ENCODE measurements around the gene DRG2. TPM values are rescaled to one million over a fixed set of nuclear protein-coding genes. Genes with fewer than 3 reads are reported as not detected.
A peak's percentile ranks its signal among the peaks of the same experiment; 100 is the strongest.

Gene DRG2
- 10 to 100 TPM; 18.2 to 27.7 TPM for total RNA-seq

- Histone ChIP-seq H3K27me3 (no peaks in the 10 kb centered on the region), H3K27ac (peak within 1 kb of the TSS; percentile 71 to 84), H3K4me1 (peaks cover 0 to 21% of the 10 kb centered on the region in 2 donors), H3K9me3 (no peaks in the 10 kb centered on the region), H3K4me3 (peak within 1 kb of the TSS; percentile 76 to 83), H3K36me3 (no peaks in the 10 kb centered on the region)
- peak; percentile 94 for DNase-seq (ENCODE audit: low spot score)
- TF ChIP-seq CTCF (IDR thresholded peaks at IDR 0.05): peak in 1 of 2 donors; percentile 50
Measured at GRCh38 chr17:18087610-18088491, at the start of gene DRG2. TSS of gene DRG2 (plus strand) at chr17:18087948. CDS start at chr17:18088024, 76 bp downstream.

DNA sequence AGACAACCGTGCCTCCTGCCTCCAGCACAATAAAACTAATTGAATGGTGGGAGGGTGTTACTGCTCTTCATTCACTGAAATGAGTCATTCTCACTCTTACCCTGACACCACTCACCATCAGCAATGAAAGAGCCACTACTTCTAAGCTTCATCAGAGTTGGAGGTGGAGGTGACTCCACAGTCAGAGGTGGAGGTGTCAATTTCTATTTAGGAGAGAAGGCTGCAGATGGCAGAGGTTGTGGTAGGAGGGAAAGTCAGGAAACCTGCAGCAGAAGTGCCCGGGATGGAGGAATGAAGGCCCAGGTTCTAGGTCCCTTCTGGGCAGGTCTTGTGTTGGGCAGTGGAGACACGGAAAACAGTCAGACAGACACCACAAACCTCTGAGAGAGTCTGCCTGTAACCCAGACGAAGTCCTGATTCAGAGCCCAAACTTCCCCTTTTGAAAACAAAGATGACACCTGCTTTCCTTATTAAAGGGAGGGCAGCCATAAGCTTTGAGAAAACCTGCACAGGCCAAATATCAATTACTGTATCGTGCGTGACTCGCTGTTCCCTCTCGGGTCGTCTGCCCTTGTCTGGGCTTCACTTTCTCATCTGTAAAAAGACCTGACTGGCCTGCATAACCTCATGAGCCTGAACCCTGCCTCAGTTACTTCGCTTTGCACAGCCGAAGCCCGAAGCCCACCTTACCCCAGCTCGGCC, 49.4 kb upstream of the DRG2 start:
- Histone ChIP-seq H3K4me1 (peaks cover 0 to 44% of the 10 kb centered on the region in 2 donors), H3K27ac (peak overlapping the region; percentile 88 to 89), H3K9me3 (no peaks in the 10 kb centered on the region), H3K36me3 (no peaks in the 10 kb centered on the region), H3K27me3 (no peaks in the 10 kb centered on the region), H3K4me3 (peak overlapping the region; percentile 80 to 83)
- DNase-seq (ENCODE audit: low spot score): no peak
- no peak for TF ChIP-seq CTCF (IDR thresholded peaks at IDR 0.05)

DNA sequence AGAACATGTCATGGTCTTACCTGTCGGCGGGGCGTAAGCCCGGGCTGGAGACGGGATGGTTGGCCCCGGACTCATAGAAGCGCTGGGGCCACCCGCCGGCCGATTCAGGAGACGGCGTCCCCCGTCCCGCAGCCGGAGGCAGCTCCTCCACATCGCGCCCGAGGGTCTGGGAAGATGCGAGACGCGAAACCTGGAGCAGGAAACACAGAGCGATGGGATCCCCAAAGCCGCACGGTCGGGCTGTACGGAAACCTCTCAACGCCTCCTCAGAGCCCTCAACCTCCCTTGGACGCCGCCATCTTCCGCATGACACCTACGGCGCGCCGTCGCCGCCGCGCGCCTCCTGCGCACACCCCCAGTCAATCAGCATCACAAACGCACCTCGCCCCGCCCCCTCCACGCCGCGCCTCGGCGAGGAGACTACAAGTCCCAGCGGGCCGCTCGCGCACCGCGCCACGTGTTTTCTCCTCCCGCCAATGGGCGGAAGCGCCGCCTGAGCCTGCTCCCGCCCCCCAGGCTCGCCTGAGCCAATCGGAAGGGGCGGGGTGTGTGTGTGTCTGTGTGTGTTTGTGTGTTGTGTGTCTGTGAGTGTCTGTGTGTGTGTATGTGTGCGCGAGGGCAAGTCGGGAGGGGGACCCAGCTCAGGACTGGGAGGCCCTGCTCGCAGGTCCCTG, 48.8 kb upstream of the DRG2 start, which contains the start of the genes ATPAF2 and GID4:
Gene ATPAF2 (minus strand): TSS at position 308 of the 674 bp plus-strand sequence. CDS start 155 bp downstream, at position 153.
Gene GID4 (plus strand): TSS at position 548 of the 674 bp plus-strand sequence. CDS start 57 bp downstream, at position 605.
- TF ChIP-seq CTCF (IDR thresholded peaks at IDR 0.05): no peak
- peaks cover 0 to 43% of the 10 kb centered on the region in 2 donors for H3K4me1 ChIP-seq

DNA sequence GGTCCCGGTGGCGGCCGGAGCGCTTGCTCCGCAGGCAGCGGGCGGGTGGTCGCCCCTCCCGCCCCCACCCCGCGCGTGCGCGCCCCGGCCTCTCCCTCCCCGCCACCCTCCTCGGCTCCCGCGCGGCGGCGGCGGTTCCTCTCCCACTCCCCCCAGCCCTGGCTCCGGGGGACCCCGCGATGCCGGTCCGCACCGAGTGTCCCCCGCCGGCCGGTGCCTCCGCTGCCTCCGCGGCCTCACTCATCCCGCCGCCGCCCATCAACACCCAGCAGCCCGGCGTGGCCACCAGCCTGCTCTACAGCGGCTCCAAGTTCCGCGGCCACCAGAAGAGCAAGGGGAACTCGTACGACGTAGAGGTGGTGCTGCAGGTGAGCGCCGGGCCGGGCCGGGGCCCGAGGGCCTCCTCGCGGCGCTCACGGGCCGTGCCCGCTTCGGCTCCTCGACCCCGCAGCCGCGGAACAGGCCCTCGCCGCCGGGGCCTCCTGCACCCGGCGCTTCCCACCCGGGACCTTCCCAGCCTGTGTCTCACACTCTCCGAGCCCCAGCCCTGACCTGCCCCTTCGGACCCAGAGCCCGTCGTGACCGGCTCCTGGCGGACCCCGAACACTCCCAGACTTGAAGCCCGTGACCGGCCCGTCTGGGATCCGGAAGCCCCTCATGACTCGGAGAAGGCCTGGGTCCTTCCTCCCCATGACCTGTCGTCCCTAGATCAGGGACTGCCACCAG, 48.0 kb upstream of the DRG2 start:
- H3K36me3 ChIP-seq: no peaks in the 10 kb centered on the region
- no peak for DNase-seq (ENCODE audit: low spot score)
- no peaks in the 10 kb centered on the region for H3K27me3 ChIP-seq
- H3K9me3 ChIP-seq: no peaks in the 10 kb centered on the region
- H3K27ac ChIP-seq: peak overlapping the region; percentile 88 to 89
- peak overlapping the region; percentile 80 to 87 for H3K4me3 ChIP-seq
- no peak for TF ChIP-seq CTCF (IDR thresholded peaks at IDR 0.05)
- peaks cover 0 to 43% of the 10 kb centered on the region in 2 donors for H3K4me1 ChIP-seq

More for the DNA sequence above, 48.8 kb upstream of the DRG2 start, which contains the start of the genes ATPAF2 and GID4:
- no peaks in the 10 kb centered on the region for H3K36me3 ChIP-seq
- H3K4me3 ChIP-seq: peak within 1 kb of the TSS; percentile 80 to 87
- peak within 1 kb of the TSS; percentile 88 to 89 for H3K27ac ChIP-seq
- no peaks in the 10 kb centered on the region for H3K9me3 ChIP-seq
- H3K27me3 ChIP-seq: no peaks in the 10 kb centered on the region
- peak; percentile 100 for DNase-seq (ENCODE audit: low spot score)
